ENCODE results near the gene SPINK8.

DNA sequence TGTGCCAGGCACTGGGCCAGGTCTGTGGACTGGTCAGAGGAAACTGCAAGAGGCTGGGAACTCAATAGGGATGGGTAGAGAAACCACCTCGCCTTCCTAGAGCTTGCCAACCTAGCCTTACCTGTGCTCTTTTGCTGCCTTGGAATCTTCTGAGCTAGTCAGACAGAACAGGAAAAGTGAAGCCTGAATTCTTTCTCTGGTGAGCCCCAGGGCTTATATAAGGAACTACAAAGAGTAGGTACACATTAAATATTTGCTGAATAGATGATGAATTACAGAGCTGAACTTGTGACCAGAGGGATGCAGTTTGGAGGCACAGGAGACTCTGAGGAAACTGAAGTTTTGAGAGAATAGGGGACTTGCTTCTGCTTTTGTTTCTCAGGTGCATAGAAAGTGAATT is 23.0 kb upstream of the SPINK8 start:
- TF ChIP-seq CTCF (IDR thresholded peaks at IDR 0.05) (no peak), EP300 (IDR thresholded peaks at IDR 0.05; ENCODE audit: low read depth) (no peak)

Measured in transverse colon (tissue), 3 donors.